Body of pancreas (tissue), 4 donors: ENCODE results near the gene YIF1A. TPM values are rescaled to one million over a fixed set of nuclear protein-coding genes. Genes with fewer than 3 reads are reported as not detected.

Source experiments
- ATAC-seq: fragments of 150-250 bp; one replicate; pipeline ENCODE4 v1.9.1; 2016
- DNase-seq, 4 donors: peaks; one replicate each; pipeline ENCODE4 v3.0.0-alpha.2; 2019
- H3K27ac ChIP-seq, 4 donors: fragments of 200-600 bp; sonication (generic); 1 replicate in 3 of 4; 2 replicates in 1 of 4; pipeline versions ENCODE4 v1.5.1 to v1.6.1; 2016 to 2019; ENCODE audit warnings: mild to moderate bottlenecking in 1 of 4, mixed read lengths in 1 of 4, moderate library complexity in 1 of 4
- H3K27me3 ChIP-seq, 2 donors: fragments of 200-600 bp; sonication (generic); one replicate each; pipeline ENCODE4 v1.6.0; 2016; ENCODE audit warnings: mild to moderate bottlenecking in 1 of 2
- H3K36me3 ChIP-seq, 2 donors: fragments of 200-600 bp; sonication (generic); replicated peaks in 1 of 2; 2 replicates each; pipeline ENCODE4 v1.5.1; 2016; ENCODE audit warnings: low read depth in 2 of 2; ENCODE audit not compliant: insufficient read depth in 1 of 2
- H3K4me1 ChIP-seq: fragments of 200-600 bp; sonication (generic); one replicate; pipeline ENCODE4 v1.6.0; 2016
- H3K4me3 ChIP-seq, 2 donors: fragments of 200-600 bp; sonication (generic); 1 replicate in 1 of 2; 2 replicates in 1 of 2; pipeline ENCODE4 v1.5.1; 2016 to 2019
- H3K9me3 ChIP-seq, 3 donors: fragments of 200-600 bp; sonication (generic); 1 replicate in 2 of 3; 2 replicates in 1 of 3; pipeline ENCODE4 v1.5.1; 2016
- CTCF ChIP-seq, 7 experiments: fragments of 450-650 bp in 4 of 7; fragments of 200-600 bp in 3 of 7; sonication (generic) in 3 of 7; IDR thresholded peaks; one replicate each; pipeline ENCODE4 v1.5.1; 2016 to 2019; ENCODE audit warnings: antibody characterized with exemption in 7 of 7
- POLR2A ChIP-seq, 3 donors: fragments of 450-650 bp; IDR thresholded peaks; one replicate each; pipeline ENCODE4 v1.6.1; 2016; ENCODE audit warnings: antibody characterized with exemption in 3 of 3, mild to moderate bottlenecking in 2 of 3
- WGBS, 2 donors: methylation state at CpG; one replicate each; pipeline ENCODE4 v1.1.5; 2017; 5-methylcytosine and 5-hydroxymethylcytosine counted together
- intact Hi-C: fragments of 100-400 bp; cut with DNase I; formaldehyde crosslinking; loops from one replicate; pipeline ENCODE4 v1.15.1; 2023
- total RNA-seq, 2 donors: library from RNA; depleted of rRNA; stranded (reverse); fragments of >200 nt; gene quantifications; one replicate each; pipeline ENCODE4 v1.1.0, GENCODE V29; 2016

YIF1A gene
- total RNA-seq, 2 donors from 2014 or later: 63.6 to 91.6 TPM

DNA sequence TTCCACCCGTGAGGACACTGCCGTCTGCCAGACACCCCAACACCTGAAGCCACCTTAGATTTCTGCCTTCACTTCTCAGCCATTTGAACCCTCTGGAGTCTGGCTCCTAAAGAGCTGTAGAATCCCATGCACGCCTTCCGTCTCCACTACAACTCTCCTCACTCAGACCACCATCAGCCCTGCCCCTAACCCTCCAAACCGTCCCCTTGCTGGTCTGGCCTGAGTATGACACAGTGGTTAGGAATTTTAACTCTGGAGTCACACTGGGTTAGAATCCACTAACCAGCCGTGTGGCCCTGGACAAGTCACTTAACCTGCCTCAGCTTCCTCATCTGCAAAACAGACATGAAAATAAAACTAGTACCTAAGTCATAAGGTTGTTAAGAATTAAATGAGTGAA, 7.9 kb downstream of the YIF1A start:
- ATAC-seq (no peak), DNase-seq (no peak)
- intact Hi-C loops: no loop called here
- H3K27ac ChIP-seq: no peak overlapping the region
- H3K4me3 ChIP-seq: no peak overlapping the region
- H3K36me3 ChIP-seq: peaks cover 0 to 2% of the 10 kb centered on the region in 2 donors
- peaks cover 12% of the 10 kb centered on the region for H3K4me1 ChIP-seq
- 90 to 91% methylated on average over 6 of the region's 6 CpGs for WGBS, 2 donors
- no peak for TF ChIP-seq CTCF (IDR thresholded peaks at IDR 0.05)
- TF ChIP-seq POLR2A (IDR thresholded peaks at IDR 0.05): no peak
- no peaks in the 10 kb centered on the region for H3K27me3 ChIP-seq
- no peaks in the 10 kb centered on the region for H3K9me3 ChIP-seq

- no peak for TF ChIP-seq CTCF (IDR thresholded peaks at IDR 0.05)
- no peak for TF ChIP-seq POLR2A (IDR thresholded peaks at IDR 0.05)
- no peak for ATAC-seq
- Histone ChIP-seq H3K4me1 (peaks cover 12% of the 10 kb centered on the region), H3K4me3 (no peak overlapping the region), H3K27me3 (no peaks in the 10 kb centered on the region), H3K36me3 (peaks cover 0 to 5% of the 10 kb centered on the region in 2 donors), H3K9me3 (no peaks in the 10 kb centered on the region), H3K27ac (no peak overlapping the region)
- intact Hi-C loops: no loop called here
- DNase-seq: no peak
- WGBS, 2 donors: 78 to 91% methylated on average over 7 to 12 of the region's 14 CpGs
Observed at GRCh38 chr11:66280428-66280827, 8.5 kb downstream of the YIF1A start.

DNA sequence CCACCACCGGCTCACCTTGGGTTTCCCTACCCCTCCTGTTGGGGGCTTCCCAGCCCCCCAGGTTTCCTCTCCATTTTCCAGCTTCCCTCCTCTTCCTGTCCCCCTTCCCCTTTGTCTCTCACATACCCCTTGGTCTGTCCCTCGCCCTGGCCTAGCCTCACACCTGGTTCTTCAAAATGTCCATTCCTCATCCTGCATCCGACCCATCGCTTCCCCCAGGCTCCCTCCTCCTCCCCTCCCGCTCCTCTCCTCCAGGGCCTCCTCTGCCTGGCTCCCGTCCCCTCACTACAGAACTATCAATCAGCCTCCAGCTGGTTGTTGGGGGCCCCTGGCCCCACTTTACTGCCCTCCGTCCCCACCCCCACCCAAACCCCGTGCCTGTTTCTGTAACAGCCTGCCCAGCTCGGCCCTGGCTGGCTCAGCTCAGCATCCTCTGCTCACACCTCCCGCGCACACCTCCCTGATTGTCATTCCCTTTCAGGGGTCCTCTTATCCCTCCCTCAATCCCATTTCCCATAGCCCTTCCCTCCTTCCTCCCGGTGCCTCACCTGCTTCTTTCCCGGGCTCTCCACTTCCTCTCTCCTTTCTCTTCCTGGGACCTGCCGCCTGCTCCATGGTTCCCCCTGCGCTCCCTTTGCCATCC, 9.7 kb downstream of the YIF1A start:
- no peaks in the 10 kb centered on the region for H3K27me3 ChIP-seq
- H3K4me1 ChIP-seq: peaks cover 12% of the 10 kb centered on the region
- H3K36me3 ChIP-seq: peaks cover 0 to 9% of the 10 kb centered on the region in 2 donors
- H3K27ac ChIP-seq: no peak overlapping the region
- H3K4me3 ChIP-seq: no peak overlapping the region
- 74 to 79% methylated on average over 15 of the region's 15 CpGs for WGBS, 2 donors
- H3K9me3 ChIP-seq: no peaks in the 10 kb centered on the region
- ATAC-seq: no peak
- TF ChIP-seq POLR2A (IDR thresholded peaks at IDR 0.05) (no peak), CTCF (IDR thresholded peaks at IDR 0.05) (no peak)
- intact Hi-C loops: no loop called here
- DNase-seq: no peak

GRCh38 chr11:66278363-66279091, 10.4 kb downstream of the YIF1A start:
- Histone ChIP-seq H3K27ac (no peak overlapping the region), H3K36me3 (peaks cover 2 to 13% of the 10 kb centered on the region in 2 donors), H3K9me3 (no peaks in the 10 kb centered on the region), H3K4me1 (peaks cover 12% of the 10 kb centered on the region), H3K27me3 (no peaks in the 10 kb centered on the region), H3K4me3 (no peak overlapping the region)
- TF ChIP-seq CTCF (IDR thresholded peaks at IDR 0.05): no peak
- no peak for TF ChIP-seq POLR2A (IDR thresholded peaks at IDR 0.05)
- DNase-seq: no peak
- intact Hi-C loops: no loop called here
- 4 to 5% methylated on average over 16 to 32 of the region's 45 CpGs for WGBS, 2 donors
- ATAC-seq: no peak
